Stimulated activated CD8-positive, alpha-beta memory T cell treated with anti-CD3 and anti-CD28 coated beads, Interleukin-15, amount 100 ng/mL, for 4 hours (primary cell): ENCODE results near the gene ZBTB11.
"Not testable (repeated sequence)": the region's sequence is repeated elsewhere in the genome, so short reads cannot be mapped to it uniquely, and the experiment has no call there.

Source experiments
- DNase-seq, 2 donors: peaks; one replicate each; pipeline ENCODE4 v3.0.0-alpha.2; 2020; ENCODE audit warnings: low read depth in 2 of 2

Gene ZBTB11, protein sequence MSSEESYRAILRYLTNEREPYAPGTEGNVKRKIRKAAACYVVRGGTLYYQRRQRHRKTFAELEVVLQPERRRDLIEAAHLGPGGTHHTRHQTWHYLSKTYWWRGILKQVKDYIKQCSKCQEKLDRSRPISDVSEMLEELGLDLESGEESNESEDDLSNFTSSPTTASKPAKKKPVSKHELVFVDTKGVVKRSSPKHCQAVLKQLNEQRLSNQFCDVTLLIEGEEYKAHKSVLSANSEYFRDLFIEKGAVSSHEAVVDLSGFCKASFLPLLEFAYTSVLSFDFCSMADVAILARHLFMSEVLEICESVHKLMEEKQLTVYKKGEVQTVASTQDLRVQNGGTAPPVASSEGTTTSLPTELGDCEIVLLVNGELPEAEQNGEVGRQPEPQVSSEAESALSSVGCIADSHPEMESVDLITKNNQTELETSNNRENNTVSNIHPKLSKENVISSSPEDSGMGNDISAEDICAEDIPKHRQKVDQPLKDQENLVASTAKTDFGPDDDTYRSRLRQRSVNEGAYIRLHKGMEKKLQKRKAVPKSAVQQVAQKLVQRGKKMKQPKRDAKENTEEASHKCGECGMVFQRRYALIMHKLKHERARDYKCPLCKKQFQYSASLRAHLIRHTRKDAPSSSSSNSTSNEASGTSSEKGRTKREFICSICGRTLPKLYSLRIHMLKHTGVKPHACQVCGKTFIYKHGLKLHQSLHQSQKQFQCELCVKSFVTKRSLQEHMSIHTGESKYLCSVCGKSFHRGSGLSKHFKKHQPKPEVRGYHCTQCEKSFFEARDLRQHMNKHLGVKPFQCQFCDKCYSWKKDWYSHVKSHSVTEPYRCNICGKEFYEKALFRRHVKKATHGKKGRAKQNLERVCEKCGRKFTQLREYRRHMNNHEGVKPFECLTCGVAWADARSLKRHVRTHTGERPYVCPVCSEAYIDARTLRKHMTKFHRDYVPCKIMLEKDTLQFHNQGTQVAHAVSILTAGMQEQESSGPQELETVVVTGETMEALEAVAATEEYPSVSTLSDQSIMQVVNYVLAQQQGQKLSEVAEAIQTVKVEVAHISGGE

GRCh38 chr3:101676765-101677435 is at the start of gene ZBTB11:
Gene ZBTB11 (minus strand): TSS chr3:101677132. CDS start chr3:101676914, 218 bp downstream.
- peak; percentile 98 to 100 for DNase-seq

GRCh38 chr3:101725890-101726275 is 49.0 kb upstream of the ZBTB11 start:
- no peak for DNase-seq

GRCh38 chr3:101725194-101725889 is 48.4 kb upstream of the ZBTB11 start:
- DNase-seq, result peak in 1 of 2 donors; percentile 7

DNA sequence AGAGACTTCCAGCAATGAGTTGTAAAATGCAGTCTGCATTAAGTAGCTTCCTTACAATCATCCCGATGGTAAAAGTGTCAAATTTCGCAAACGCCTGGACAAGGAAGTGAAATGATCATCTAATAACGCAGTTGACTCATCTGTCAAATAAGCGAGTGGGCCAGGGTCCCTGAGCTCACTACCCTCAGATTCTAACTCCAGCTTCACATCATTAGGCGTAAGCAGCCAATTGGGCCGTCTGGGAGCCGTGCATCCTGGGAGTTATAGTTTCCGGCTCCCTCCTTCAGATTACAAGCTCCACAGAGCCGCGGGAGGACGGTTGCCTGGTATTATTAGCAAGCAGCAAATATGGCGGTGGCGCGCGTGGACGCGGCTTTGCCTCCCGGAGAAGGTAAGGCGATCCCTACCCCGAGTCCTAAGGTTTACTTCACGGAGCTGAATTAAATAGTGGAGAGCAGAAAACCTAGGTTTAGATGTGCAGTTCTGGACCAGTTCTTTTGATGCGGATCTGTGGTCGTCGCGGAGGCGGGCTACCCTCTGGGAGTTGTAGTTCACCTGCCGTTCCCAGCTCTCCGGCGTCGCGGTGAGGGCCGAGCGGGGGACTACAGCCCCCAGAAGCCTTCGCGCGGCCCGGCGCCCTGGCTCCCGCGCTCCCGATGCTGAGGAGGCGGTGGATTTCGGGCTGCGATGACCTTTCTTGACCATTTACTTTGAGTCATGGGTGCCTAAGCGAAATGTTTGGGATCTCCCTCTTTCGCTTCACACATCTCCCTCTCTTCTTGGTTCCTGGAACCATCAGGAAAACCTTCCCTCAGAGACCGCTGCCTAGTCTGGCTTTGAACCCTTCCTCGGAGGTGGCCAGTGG is 47.6 kb upstream of the ZBTB11 start, which contains the start of gene CEP97:
Gene CEP97 (plus strand): TSS at position 286 of the 865 bp plus-strand sequence. CDS start 63 bp downstream, at position 349.
- peak; percentile 73 to 78 for DNase-seq

DNA sequence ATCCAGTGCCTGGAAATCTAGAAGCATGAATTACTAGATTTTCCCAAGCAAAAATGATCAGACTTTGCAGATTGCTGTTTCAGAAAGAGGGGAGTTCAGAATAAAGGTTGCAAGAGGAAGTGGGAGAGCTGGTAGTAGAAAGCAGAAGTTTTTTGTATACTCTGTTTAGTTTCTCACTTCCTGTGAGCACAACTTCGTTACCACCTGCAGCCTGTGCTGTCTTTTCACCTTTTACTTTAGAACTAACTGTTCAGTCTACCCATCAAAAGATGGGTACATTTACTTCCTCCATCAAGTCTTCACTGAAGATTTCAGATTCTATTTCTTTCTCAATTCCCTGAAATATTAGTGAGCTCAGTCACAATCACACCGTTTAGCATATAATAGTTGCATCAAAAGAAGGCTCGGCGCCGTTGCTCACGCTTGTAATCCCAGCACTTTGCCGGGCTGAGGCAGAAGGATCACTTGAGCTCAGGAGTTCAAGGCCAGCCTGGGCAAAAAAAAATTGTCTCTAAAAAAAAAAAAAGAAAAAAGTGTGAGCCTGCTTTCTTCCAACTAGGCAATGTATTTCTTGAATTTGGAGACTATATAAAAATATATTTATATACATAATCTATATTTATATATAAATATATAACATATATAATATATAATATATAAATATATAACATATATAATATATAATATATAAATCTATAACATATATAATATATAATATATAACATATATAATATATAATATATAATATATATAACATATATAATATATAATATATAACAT is 45.7 kb upstream of the ZBTB11 start:
- no peak for DNase-seq

DNA sequence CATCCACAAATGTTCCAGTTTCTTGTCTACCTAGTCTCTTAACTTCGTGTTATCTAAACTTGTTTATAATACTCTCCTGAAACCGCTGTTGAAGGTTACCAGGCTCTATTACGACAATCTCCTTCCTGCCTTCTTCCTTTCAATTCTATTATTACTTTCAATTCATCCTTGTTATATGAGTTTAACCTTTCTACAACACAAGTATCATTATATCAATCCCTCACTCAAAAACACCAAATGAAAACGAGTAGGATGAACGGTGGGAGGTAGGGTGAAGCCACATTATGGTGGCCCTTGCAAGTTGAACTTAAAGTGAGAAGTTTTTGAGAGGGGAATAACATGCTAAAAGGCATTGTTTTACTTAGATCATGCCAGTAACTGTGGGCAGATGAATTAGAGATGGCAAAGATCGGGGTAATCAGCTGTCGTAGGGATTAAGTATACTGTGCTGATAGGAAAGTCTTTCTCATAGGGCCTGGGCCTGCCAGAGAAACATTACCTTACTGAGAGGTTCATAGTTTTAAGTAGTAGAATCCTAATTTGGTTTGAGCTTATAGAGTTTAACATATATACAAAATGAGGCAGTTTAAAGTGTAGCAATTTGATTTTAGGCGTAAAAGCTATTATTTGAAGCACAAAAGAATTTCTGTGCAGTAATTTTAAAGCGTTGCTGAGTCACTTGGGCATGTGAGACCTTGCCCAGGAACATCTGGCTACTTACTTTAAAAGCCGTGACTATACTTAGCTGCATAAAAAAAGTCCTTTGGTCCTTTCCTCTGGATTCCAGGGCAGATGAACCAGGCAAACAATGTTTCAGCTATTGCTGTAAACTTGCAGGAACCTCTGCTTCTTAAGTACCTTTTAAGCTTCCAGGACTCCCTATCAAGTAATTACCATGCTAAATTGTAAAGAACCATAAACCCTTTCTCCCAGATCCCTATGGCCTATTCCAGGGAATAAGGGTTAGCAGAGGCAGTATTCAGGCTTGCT is 44.2 kb upstream of the ZBTB11 start:
- DNase-seq, result no peak

- no peak for DNase-seq
Observed at GRCh38 chr3:101719604-101720185, 42.8 kb upstream of the ZBTB11 start.

- DNase-seq, result no peak
Observed at GRCh38 chr3:101718455-101718854, 41.5 kb upstream of the ZBTB11 start.

DNA sequence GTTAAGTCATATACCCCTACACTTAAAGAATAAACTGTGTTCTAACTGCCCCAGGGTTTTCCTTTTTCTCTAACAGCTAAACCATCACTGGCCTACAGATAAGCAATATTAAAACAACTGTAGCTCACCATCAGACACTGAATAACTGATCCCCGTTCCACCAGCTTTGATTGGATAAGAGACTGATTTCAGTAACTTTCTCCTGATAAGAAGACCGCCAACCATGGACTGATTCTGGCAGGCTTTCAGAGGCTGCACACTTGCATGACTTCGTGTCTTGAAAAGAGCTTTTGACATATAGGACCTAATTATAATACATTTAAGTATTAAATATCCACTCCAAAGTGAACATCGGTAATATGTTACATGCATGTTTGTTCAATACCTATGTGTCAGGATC is 32.2 kb upstream of the ZBTB11 start:
- no peak for DNase-seq

- not testable (repeated sequence) for DNase-seq
Observed at GRCh38 chr3:101704639-101705038, 27.7 kb upstream of the ZBTB11 start.

DNA sequence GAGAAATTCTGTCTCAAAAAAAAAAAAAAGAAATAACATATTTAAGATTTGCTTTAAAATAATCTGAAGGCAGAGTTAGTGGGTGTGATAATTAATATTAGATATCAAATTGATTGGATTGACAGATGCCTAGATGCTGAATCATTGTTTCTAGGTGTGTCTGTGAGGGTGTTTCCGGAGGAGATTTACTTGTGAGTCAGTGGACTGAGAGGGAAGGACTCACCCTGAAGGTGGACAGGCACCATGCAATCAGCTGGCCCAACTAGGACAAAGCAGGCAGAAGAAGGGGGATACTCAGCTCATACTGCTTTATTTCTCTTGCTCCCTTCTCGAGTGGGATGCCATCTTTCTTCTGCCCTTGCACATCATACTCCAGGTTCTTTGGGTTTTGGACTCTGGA is 26.2 kb upstream of the ZBTB11 start:
- DNase-seq, result no peak

DNA sequence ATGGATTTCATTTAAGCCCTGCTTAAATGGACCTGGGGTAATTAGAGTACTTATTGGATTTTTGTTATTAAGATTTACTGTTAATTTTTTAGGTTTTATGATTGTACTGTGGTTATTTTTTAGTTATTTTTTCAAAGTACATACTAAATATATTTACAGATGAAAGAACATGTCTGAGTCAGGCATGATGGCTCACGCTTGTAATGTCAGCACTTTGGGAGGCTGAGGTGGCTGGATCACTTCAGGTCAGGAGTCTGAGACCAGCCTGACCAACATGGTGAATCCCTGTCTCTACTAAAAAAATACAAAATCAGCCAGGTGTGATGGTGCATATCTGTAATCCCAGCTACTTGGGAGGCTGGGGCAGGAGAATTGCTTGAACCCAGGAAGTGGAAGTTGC is 25.8 kb upstream of the ZBTB11 start:
- no peak for DNase-seq

DNA sequence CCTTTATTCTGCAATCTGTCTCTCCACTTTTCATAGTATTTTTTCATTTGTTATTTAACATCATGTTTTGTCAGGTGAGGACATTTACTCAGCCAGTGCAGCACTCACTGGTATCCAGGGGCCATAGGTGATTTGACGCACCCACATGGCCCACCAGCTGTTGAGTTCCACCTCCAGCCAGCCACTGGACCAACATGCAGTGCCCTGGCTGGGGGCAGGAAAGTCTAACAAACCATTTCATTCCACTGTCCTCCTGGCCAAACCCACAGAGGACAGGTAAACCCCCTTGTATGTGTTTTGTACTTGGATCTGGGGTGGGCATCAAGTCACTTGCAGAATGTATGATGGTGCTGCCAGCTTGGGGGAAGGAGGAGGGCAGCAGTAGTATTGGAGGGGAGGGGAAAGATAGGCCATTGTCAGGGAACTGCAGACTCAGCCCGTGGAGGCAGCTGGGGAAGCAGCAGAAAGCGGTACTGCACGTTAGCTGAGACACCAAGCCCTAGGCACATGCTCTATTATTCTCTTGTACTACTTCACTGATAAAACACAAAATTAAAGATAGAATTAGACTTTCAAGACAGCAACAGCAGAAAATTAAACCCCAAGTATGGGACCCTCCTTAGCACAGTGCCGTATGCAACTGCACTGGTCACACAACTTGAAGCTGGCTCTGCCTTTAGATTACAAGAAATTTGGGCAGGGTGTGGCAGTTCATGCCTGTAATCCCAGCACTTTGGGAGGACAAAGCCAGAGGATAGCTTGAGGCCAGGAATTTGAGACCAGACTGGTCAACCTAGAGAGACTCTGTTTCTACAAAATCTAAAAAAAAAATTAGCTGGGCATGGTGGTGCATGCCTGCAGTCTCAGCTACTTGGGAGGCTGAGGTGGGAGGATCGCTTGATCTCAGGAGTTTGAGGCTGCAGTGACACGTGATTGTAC is 25.0 kb upstream of the ZBTB11 start:
- no peak for DNase-seq

DNA sequence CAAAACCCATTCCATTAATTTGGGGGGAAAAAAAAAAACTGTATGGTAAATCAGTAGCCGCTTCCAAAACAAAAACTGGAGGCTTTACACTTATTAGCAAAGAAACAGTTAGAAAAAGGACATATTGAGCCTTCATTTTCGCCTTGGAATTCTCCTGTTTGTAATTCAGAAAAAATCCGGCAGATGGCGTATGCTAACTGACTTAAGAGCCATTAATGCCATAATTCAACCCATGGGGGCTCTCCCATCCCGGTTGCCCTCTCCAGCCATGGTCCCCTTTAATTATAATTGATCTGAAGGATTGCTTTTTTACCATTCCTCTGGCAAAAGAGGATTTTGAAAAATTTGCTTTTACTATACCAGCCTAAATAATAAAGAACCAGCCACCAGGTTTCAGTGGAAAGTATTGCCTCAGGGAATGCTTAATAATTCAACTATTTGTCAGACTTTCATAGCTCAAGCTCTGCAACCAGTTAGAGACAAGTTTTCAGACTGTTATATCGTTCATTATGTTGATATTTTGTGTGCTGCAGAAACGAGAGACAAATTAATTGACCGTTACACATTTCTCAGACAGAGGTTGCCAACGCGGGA is 18.9 kb upstream of the ZBTB11 start:
- no peak for DNase-seq

- DNase-seq, result not testable (repeated sequence)
Observed at GRCh38 chr3:101694836-101695235, 17.9 kb upstream of the ZBTB11 start.

DNA sequence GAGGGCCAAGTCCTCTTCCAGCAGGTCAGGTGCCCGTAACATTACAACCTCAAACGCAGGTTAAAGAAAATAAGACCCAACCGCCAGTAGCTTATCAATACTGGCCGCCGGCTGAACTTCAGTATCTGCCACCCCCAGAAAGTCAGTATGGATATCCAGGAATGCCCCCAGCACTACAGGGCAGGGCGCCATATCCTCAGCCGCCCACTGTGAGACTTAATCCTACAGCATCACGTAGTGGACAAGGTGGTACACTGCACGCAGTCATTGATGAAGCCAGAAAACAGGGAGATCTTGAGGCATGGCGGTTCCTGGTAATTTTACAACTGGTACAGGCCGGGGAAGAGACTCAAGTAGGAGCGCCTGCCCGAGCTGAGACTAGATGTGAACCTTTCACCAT is 16.6 kb upstream of the ZBTB11 start:
- DNase-seq, result not testable (repeated sequence)
